A673 (cell line): ENCODE results near the gene RNF25. TPM values are rescaled to one million over a fixed set of nuclear protein-coding genes. Genes with fewer than 3 reads are reported as not detected.

Experiments
- BruUV-seq: library from RNA; stranded (reverse); fragments of 400-500 nt; replicated peaks from 2 replicates; lab custom pipeline; 2021; lab: Mats Ljungman, UMichigan
- CTCF ChIA-PET: fragments of 300-600 bp; sonication (Branson Sonifier 250); formaldehyde crosslinking; loops from one replicate; lab custom pipeline; 2022; ENCODE audit warnings: antibody characterized with exemption; lab: Charles Lee
- POLR2A ChIA-PET: fragments of 300-600 bp; sonication (Branson Sonifier 250); formaldehyde crosslinking; loops from one replicate; lab custom pipeline; 2022; ENCODE audit warnings: antibody characterized with exemption; ENCODE audit not compliant: low non-redundant PET; lab: Charles Lee
- DNase-seq: peaks from one replicate; pipeline ENCODE4 v3.0.0-alpha.2; 2015; ENCODE audit warnings: low spot score
- H3K27ac ChIP-seq: fragments of 200-600 bp; sonication (generic); 2 replicates; pipeline ENCODE4 v1.5.1; 2016; ENCODE audit warnings: mixed run types, low read depth, mild to moderate bottlenecking, mixed read lengths, antibody characterized with exemption, low read length; ENCODE audit not compliant: poor library complexity, severe bottlenecking
- H3K27me3 ChIP-seq: fragments of 200-600 bp; sonication (generic); replicated peaks from 2 replicates; pipeline ENCODE4 v1.6.1; 2017; ENCODE audit warnings: mixed run types, low read depth, mild to moderate bottlenecking, mixed read lengths, antibody characterized with exemption, low read length; ENCODE audit not compliant: insufficient read depth, poor library complexity
- H3K36me3 ChIP-seq: fragments of 200-600 bp; sonication (generic); 2 replicates; pipeline ENCODE4 v1.6.1; 2016; ENCODE audit warnings: mixed run types, mild to moderate bottlenecking, mixed read lengths, antibody characterized with exemption, low read length; ENCODE audit not compliant: insufficient read depth, poor library complexity, severe bottlenecking
- H3K4me1 ChIP-seq: fragments of 200-600 bp; sonication (generic); 2 replicates; pipeline ENCODE4 v1.6.1; 2017; ENCODE audit warnings: mixed run types, mild to moderate bottlenecking, mixed read lengths, antibody characterized with exemption, low read length; ENCODE audit not compliant: insufficient read depth, poor library complexity, severe bottlenecking
- H3K4me3 ChIP-seq: fragments of 200-600 bp; sonication (generic); 2 replicates; pipeline ENCODE4 v1.5.1; 2016; ENCODE audit warnings: low read depth, mixed run types, mild to moderate bottlenecking, mixed read lengths, low read length; ENCODE audit not compliant: poor library complexity, severe bottlenecking
- H3K9me3 ChIP-seq: fragments of 200-600 bp; sonication (generic); 2 replicates; pipeline ENCODE4 v1.6.1; 2016; ENCODE audit warnings: mixed run types, low read depth, mild to moderate bottlenecking, mixed read lengths, antibody characterized with exemption, low read length; ENCODE audit not compliant: poor library complexity, severe bottlenecking
- EZH2 ChIP-seq: fragments of 200-600 bp; sonication (generic); IDR thresholded peaks from 2 replicates; pipeline ENCODE4 v1.6.1; 2017; ENCODE audit warnings: borderline replicate concordance, low read depth, mild to moderate bottlenecking, mixed read lengths, antibody characterized with exemption, low read length; ENCODE audit not compliant: poor library complexity, severe bottlenecking
- intact Hi-C: fragments of 100-400 bp; cut with micrococcal nuclease; formaldehyde crosslinking; loops from one replicate; pipeline ENCODE4 v1.10.0; 2022; ENCODE audit not compliant: unreplicated experiment
- total RNA-seq: library from RNA; stranded (reverse); gene quantifications from 2 replicates; pipeline ENCODE4 v1.2.3, GENCODE V29; 2021
- TF ChIP-seq, protein P1 (sequence below): fragments of 300-800, 200-600 bp; sonication (generic); conservative IDR thresholded peaks from 2 replicates; pipeline ENCODE4 v1.5.1; 2017; ENCODE audit warnings: low read depth, mild to moderate bottlenecking, antibody characterized with exemption, low read length, moderate library complexity, mixed read lengths

RNF25 gene
- total RNA-seq, 1 experiment from 2014 or later: 39.4 TPM

DNA sequence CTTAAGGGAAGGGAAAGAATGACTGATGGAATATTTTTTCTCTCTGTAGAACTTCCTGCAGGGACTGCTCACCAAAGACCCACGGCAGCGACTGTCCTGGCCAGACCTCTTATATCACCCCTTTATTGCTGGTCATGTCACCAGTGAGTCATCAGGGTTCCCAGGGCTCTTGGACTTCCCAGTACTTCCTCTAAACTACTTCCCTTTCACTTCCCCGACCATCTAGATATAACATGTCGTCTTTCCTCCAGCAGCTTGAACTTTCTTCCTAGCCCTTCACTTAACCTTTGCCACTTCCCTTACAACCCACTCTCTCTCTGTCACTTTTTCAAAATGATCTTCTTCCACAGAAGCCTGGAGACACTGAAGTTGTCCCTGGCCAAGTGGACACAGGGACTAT is 7.3 kb upstream of the RNF25 start:
- POLR2A ChIA-PET: no interaction called here

DNA sequence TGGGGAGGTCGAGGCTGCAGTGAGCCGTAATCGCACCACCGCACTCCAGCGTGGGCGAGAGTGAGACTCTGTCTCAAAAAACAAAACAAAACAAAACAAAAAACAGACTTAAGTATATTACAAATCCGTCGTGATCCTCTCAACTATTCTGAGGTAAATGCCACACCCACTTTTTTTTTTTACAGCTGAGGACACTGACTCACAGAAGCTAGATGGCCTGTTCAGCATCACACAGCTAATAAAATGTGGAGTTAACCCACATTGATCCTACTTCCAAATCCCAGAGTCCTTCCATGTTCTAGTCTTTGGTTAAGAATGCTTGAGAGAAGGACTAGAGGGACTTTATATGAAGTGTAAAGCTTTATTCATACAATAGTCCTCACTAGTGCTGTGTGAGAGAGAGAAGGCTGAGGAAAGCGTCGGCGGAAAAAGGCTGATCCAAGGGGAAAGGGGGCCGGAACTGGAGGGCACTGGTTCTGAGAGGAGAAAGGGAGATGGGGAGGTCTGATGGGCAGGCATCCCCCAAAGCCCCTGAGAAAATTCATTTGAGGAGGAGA is 627 bp downstream of the RNF25 start:
- CTCF ChIA-PET: interaction anchor here (1.1 to 1.6 kb wide), 3 partner anchors 16 to 176 kb away, joined by 3 to 6 read pairs (median 3); no protein-coding TSS in a partner anchor
- no peak for TF ChIP-seq EZH2
- TF ChIP-seq, protein P1, sequence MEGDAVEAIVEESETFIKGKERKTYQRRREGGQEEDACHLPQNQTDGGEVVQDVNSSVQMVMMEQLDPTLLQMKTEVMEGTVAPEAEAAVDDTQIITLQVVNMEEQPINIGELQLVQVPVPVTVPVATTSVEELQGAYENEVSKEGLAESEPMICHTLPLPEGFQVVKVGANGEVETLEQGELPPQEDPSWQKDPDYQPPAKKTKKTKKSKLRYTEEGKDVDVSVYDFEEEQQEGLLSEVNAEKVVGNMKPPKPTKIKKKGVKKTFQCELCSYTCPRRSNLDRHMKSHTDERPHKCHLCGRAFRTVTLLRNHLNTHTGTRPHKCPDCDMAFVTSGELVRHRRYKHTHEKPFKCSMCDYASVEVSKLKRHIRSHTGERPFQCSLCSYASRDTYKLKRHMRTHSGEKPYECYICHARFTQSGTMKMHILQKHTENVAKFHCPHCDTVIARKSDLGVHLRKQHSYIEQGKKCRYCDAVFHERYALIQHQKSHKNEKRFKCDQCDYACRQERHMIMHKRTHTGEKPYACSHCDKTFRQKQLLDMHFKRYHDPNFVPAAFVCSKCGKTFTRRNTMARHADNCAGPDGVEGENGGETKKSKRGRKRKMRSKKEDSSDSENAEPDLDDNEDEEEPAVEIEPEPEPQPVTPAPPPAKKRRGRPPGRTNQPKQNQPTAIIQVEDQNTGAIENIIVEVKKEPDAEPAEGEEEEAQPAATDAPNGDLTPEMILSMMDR: no peak
- Histone ChIP-seq H3K27ac (no peak overlapping the region), H3K4me1 (no peaks in the 10 kb centered on the region), H3K27me3 (no peaks in the 10 kb centered on the region), H3K36me3 (peaks cover 21% of the 10 kb centered on the region), H3K9me3 (no peaks in the 10 kb centered on the region), H3K4me3 (peak overlapping the region; percentile 75)
- DNase-seq: peak; percentile 29
- intact Hi-C loops: no loop called here
- TSS peak; percentile 82 for BruUV-seq
- POLR2A ChIA-PET: no interaction called here

More for the DNA sequence above, 7.3 kb upstream of the RNF25 start:
- CTCF ChIA-PET: no interaction called here
- no TSS peak for BruUV-seq
- no peak overlapping the region for H3K27ac ChIP-seq
- intact Hi-C loops: no loop called here
- H3K9me3 ChIP-seq: no peaks in the 10 kb centered on the region
- peaks cover 4% of the 10 kb centered on the region for H3K36me3 ChIP-seq
- H3K4me1 ChIP-seq: no peaks in the 10 kb centered on the region
- no peak for DNase-seq
- no peaks in the 10 kb centered on the region for H3K27me3 ChIP-seq
- H3K4me3 ChIP-seq: no peak overlapping the region
- TF ChIP-seq EZH2: no peak
- TF ChIP-seq, protein P1: no peak

- H3K4me3 ChIP-seq: no peak overlapping the region
- no peak for TF ChIP-seq EZH2
- TF ChIP-seq, protein P1: no peak
- intact Hi-C loops: no loop called here
- ChIA-PET CTCF (interaction anchor here (0.6 kb wide), 1 partner anchor 10 kb away, joined by 3 read pairs; no protein-coding TSS in a partner anchor), POLR2A (no interaction called here)
- DNase-seq: no peak
- H3K27me3 ChIP-seq: no peaks in the 10 kb centered on the region
- H3K36me3 ChIP-seq: peaks cover 53% of the 10 kb centered on the region
- no peaks in the 10 kb centered on the region for H3K9me3 ChIP-seq
- no TSS peak for BruUV-seq
- H3K27ac ChIP-seq: no peak overlapping the region
- peaks cover 6% of the 10 kb centered on the region for H3K4me1 ChIP-seq
Observed at GRCh38 chr2:218664653-218665052, 7.1 kb downstream of the RNF25 start.
